GM19467 (cell line): Measurements from ENCODE around the gene ZFP57.

Experiments used
- ATAC-seq: cut with Tn5 transposase; IDR thresholded peaks from one replicate; pipeline ENCODE4 v1.9.1; 2021; ENCODE audit warnings: mild to moderate bottlenecking, moderate library complexity; ENCODE audit not compliant: unreplicated experiment

Gene ZFP57

GRCh38 chr6:29627755-29628418, 53.1 kb downstream of the ZFP57 start:
- ATAC-seq = no peak

- no peak for ATAC-seq
These were observed 53.8 kb downstream of the ZFP57 start for GRCh38 chr6:29626948-29627754.

- no peak for ATAC-seq
These were observed 55.5 kb downstream of the ZFP57 start for GRCh38 chr6:29625337-29625930.

- ATAC-seq = no peak
These were observed 56.4 kb downstream of the ZFP57 start for GRCh38 chr6:29624520-29624961.
